GM18873 (cell line): ENCODE measurements around the gene SPTBN5.

Experiments
- ATAC-seq: cut with Tn5 transposase; IDR thresholded peaks from one replicate; pipeline ENCODE4 v1.9.1; 2021; ENCODE audit warnings: mild to moderate bottlenecking, moderate library complexity, moderate number of reproducible peaks; ENCODE audit not compliant: unreplicated experiment, low FRiP score

The SPTBN5 gene

GRCh38 chr15:41827880-41828806 lies 65.7 kb downstream of the SPTBN5 start, which contains the start of gene JMJD7:
JMJD7 (plus strand) TSS chr15:41828092; CDS start chr15:41828125, 33 bp downstream.
- no peak for ATAC-seq

GRCh38 chr15:41827290-41827879 lies 66.5 kb downstream of the SPTBN5 start:
- ATAC-seq, result no peak

GRCh38 chr15:41825572-41826535 lies 68.0 kb downstream of the SPTBN5 start:
- no peak for ATAC-seq

GRCh38 chr15:41825145-41825544 lies 68.7 kb downstream of the SPTBN5 start:
- no peak for ATAC-seq

- ATAC-seq, result no peak
Observed at GRCh38 chr15:41824062-41824745, 69.6 kb downstream of the SPTBN5 start.

GRCh38 chr15:41823502-41823901 lies 70.4 kb downstream of the SPTBN5 start:
- no peak for ATAC-seq

- no peak for ATAC-seq
Observed at GRCh38 chr15:41822957-41823356, 70.9 kb downstream of the SPTBN5 start.

GRCh38 chr15:41822471-41822870 lies 71.4 kb downstream of the SPTBN5 start:
- ATAC-seq, result no peak

- no peak for ATAC-seq
Observed at GRCh38 chr15:41821831-41822230, 72.0 kb downstream of the SPTBN5 start.

- no peak for ATAC-seq
Observed at GRCh38 chr15:41820791-41821423, 72.9 kb downstream of the SPTBN5 start.

- ATAC-seq, result no peak
Observed at GRCh38 chr15:41819455-41820050, 74.3 kb downstream of the SPTBN5 start.

GRCh38 chr15:41817781-41818180 lies 76.1 kb downstream of the SPTBN5 start:
- ATAC-seq, result no peak

- no peak for ATAC-seq
Observed at GRCh38 chr15:41817327-41817726, 76.5 kb downstream of the SPTBN5 start.

- no peak for ATAC-seq
Observed at GRCh38 chr15:41816788-41817187, 77.1 kb downstream of the SPTBN5 start.

- ATAC-seq, result no peak
Observed at GRCh38 chr15:41814534-41814933, 79.3 kb downstream of the SPTBN5 start.

GRCh38 chr15:41813426-41813825 lies 80.4 kb downstream of the SPTBN5 start:
- ATAC-seq, result no peak

GRCh38 chr15:41812820-41813375 lies 81.0 kb downstream of the SPTBN5 start:
- ATAC-seq, result no peak

GRCh38 chr15:41811432-41812195 lies 82.2 kb downstream of the SPTBN5 start:
- ATAC-seq, result no peak
